Gastrocnemius medialis (tissue), 4 donors: ENCODE measurements around the gene MARK2. TPM values are rescaled to one million over a fixed set of nuclear protein-coding genes. Genes with fewer than 3 reads are reported as not detected.
A peak's percentile ranks its signal among the peaks of the same experiment; 100 is the strongest.

Experiments
- ATAC-seq, 2 donors: fragments of 150-250 bp; one replicate each; pipeline ENCODE4 v1.9.1; 2016
- DNase-seq, 2 donors: peaks; one replicate each; pipeline ENCODE4 v3.0.0-alpha.2; 2019
- H3K27ac ChIP-seq, 4 donors: fragments of 200-600 bp; sonication (generic); 1 replicate in 1 of 4; 2 replicates in 3 of 4; pipeline ENCODE4 v1.5.1; 2016 to 2018; ENCODE audit warnings: mild to moderate bottlenecking in 2 of 4, moderate library complexity in 1 of 4
- H3K27me3 ChIP-seq, 3 donors: fragments of 200-600 bp; sonication (generic) in 2 of 3; 1 replicate in 1 of 3; 2 replicates in 2 of 3; pipeline versions ENCODE4 v1.5.1 to v1.6.0; 2016 to 2019; ENCODE audit warnings: mild to moderate bottlenecking in 1 of 3, moderate library complexity in 1 of 3
- H3K36me3 ChIP-seq, 2 donors: fragments of 200-600 bp; sonication (generic) in 1 of 2; one replicate each; pipeline ENCODE4 v1.5.1; 2017 to 2018
- H3K4me1 ChIP-seq, 2 donors: fragments of 200-600 bp; sonication (generic) in 1 of 2; one replicate each; pipeline ENCODE4 v1.5.1; 2016 to 2017; ENCODE audit warnings: mild to moderate bottlenecking in 2 of 2
- H3K4me3 ChIP-seq, 4 donors: fragments of 200-600 bp; sonication (generic) in 3 of 4; 1 replicate in 1 of 4; 2 replicates in 3 of 4; pipeline ENCODE4 v1.5.1; 2016 to 2019; ENCODE audit warnings: mild to moderate bottlenecking in 2 of 4
- H3K9me3 ChIP-seq, 3 donors: fragments of 200-600 bp; sonication (generic) in 2 of 3; 1 replicate in 1 of 3; 2 replicates in 2 of 3; pipeline ENCODE4 v1.5.1; 2016 to 2019
- CTCF ChIP-seq, 5 experiments: fragments of 450-650 bp in 3 of 5; fragments of 200-600 bp in 2 of 5; sonication (generic) in 2 of 5; IDR thresholded peaks in 4 of 5; conservative IDR thresholded peaks in 1 of 5; 1 replicate in 4 of 5; 2 replicates in 1 of 5; pipeline ENCODE4 v1.5.1; 2016 to 2019; ENCODE audit warnings: antibody characterized with exemption in 5 of 5, mild to moderate bottlenecking in 3 of 5, moderate library complexity in 3 of 5
- POLR2A ChIP-seq, 2 donors: fragments of 450-650 bp; IDR thresholded peaks; one replicate each; pipeline ENCODE4 v1.6.1; 2017; ENCODE audit warnings: antibody characterized with exemption in 2 of 2, mild to moderate bottlenecking in 2 of 2, moderate library complexity in 2 of 2
- in situ Hi-C, 4 donors: fragments of 200-750 bp; cut with MboI; loops; one replicate each; pipeline versions ENCODE4 v1.15.0 to v1.8.0; 2017; ENCODE audit warnings: low sequenced_read_pairs in 4 of 4
- intact Hi-C: fragments of 100-400 bp; cut with DNase I; formaldehyde crosslinking; loops from one replicate; pipeline ENCODE4 v1.15.1; 2023; ENCODE audit warnings: low total_unique reads
- total RNA-seq, 4 donors: library from RNA; depleted of rRNA; stranded (reverse); fragments of >200 nt; gene quantifications; one replicate each; pipeline versions ENCODE4 v1.1.0 to v1.2.3, GENCODE V29; 2016

Gene MARK2
- total RNA-seq, 4 donors from 2014 or later, result 17.8 to 37.2 (median 30.3) TPM

GRCh38 chr11:63869683-63870082, 30.8 kb downstream of the MARK2 start:
- H3K9me3 ChIP-seq, result no peaks in the 10 kb centered on the region
- DNase-seq, result no peak
- in situ Hi-C loops (no loop called here), intact Hi-C loops (loop anchor here (5.0 to 10.0 kb wide), 2 partner anchors 48 to 105 kb away; partner anchors contain the start of genes RCOR2 and ZFTA)
- no peaks in the 10 kb centered on the region for H3K36me3 ChIP-seq
- TF ChIP-seq CTCF (IDR thresholded peaks at IDR 0.05 in 4 of 5, conservative IDR thresholded peaks at IDR 0.05 in 1 of 5), result no peak
- no peak for TF ChIP-seq POLR2A (IDR thresholded peaks at IDR 0.05)
- peaks cover 58 to 59% of the 10 kb centered on the region in 2 donors for H3K4me1 ChIP-seq
- no peak for ATAC-seq
- H3K4me3 ChIP-seq, result no peak overlapping the region
- H3K27ac ChIP-seq, result peak overlapping the region in 1 of 4 donors; percentile 58
- no peaks in the 10 kb centered on the region for H3K27me3 ChIP-seq

GRCh38 chr11:63870351-63871140, 31.6 kb downstream of the MARK2 start:
- ATAC-seq (no peak), DNase-seq (no peak)
- Histone ChIP-seq H3K9me3 (no peaks in the 10 kb centered on the region), H3K36me3 (peaks cover 0 to 1% of the 10 kb centered on the region in 2 donors), H3K27me3 (no peaks in the 10 kb centered on the region), H3K4me3 (no peak overlapping the region), H3K27ac (peak overlapping the region; percentile 2 to 58 (median 34)), H3K4me1 (peaks cover 58 to 59% of the 10 kb centered on the region in 2 donors)
- in situ Hi-C loops (no loop called here), intact Hi-C loops (loop anchor here (5.0 to 10.0 kb wide), 2 partner anchors 47 to 106 kb away; partner anchors contain the start of genes RCOR2 and ZFTA)
- TF ChIP-seq POLR2A (IDR thresholded peaks at IDR 0.05), result no peak
- no peak for TF ChIP-seq CTCF (IDR thresholded peaks at IDR 0.05 in 4 of 5, conservative IDR thresholded peaks at IDR 0.05 in 1 of 5)

- H3K9me3 ChIP-seq, result no peaks in the 10 kb centered on the region
- H3K27me3 ChIP-seq, result no peaks in the 10 kb centered on the region
- peaks cover 53 to 56% of the 10 kb centered on the region in 2 donors for H3K4me1 ChIP-seq
- DNase-seq (peak; percentile 87 to 92), ATAC-seq (peak; percentile 98)
- in situ Hi-C loops, result no loop called here
- peak overlapping the region; percentile 71 to 86 (median 79) for H3K27ac ChIP-seq
- H3K36me3 ChIP-seq, result peaks cover 0 to 5% of the 10 kb centered on the region in 2 donors
- intact Hi-C loops, result loop anchor here (1.0 to 10.0 kb wide), 4 partner anchors 34 to 107 kb away; partner anchors contain the start of genes RCOR2 and ZFTA
- peak overlapping the region in 3 of 4 donors; percentile 10 to 46 (median 14) for H3K4me3 ChIP-seq
- peak; percentile 42 to 56 (median 53) for TF ChIP-seq CTCF (IDR thresholded peaks at IDR 0.05 in 4 of 5, conservative IDR thresholded peaks at IDR 0.05 in 1 of 5)
- TF ChIP-seq POLR2A (IDR thresholded peaks at IDR 0.05), result peak in 1 of 2 donors; percentile 24
These were observed 33.3 kb downstream of the MARK2 start for GRCh38 chr11:63871962-63872799.

- TF ChIP-seq POLR2A (IDR thresholded peaks at IDR 0.05) (no peak), CTCF (IDR thresholded peaks at IDR 0.05 in 4 of 5, conservative IDR thresholded peaks at IDR 0.05 in 1 of 5) (no peak)
- H3K4me3 ChIP-seq, result peak overlapping the region in 1 of 4 donors; percentile 46
- in situ Hi-C loops, result no loop called here
- peak in 1 of 2 donors; percentile 43 for DNase-seq
- no peaks in the 10 kb centered on the region for H3K9me3 ChIP-seq
- peak; percentile 6 to 15 for ATAC-seq
- H3K27me3 ChIP-seq, result no peaks in the 10 kb centered on the region
- H3K36me3 ChIP-seq, result peaks cover 0 to 5% of the 10 kb centered on the region in 2 donors
- H3K27ac ChIP-seq, result peak overlapping the region; percentile 71 to 86 (median 79)
- intact Hi-C loops, result loop anchor here (1.0 to 10.0 kb wide), 4 partner anchors 34 to 108 kb away; partner anchors contain the start of genes RCOR2 and ZFTA
- H3K4me1 ChIP-seq, result peaks cover 50 to 52% of the 10 kb centered on the region in 2 donors
These were observed 33.9 kb downstream of the MARK2 start for GRCh38 chr11:63872800-63873197.
